ENCODE results near the gene ZC3H7B.

ZC3H7B gene

GRCh38 chr22:41264408-41264941 lies 36.9 kb upstream of the ZC3H7B start:
- no peak overlapping the region for H3K4me3 ChIP-seq (ENCODE audit: low read depth, low read length)
- peaks cover 78% of the 10 kb centered on the region for H3K36me3 ChIP-seq (ENCODE audit: control insufficient read depth, insufficient read depth, low read length)
- H3K27me3 ChIP-seq (ENCODE audit: control insufficient read depth, insufficient read depth, low read length) = no peaks in the 10 kb centered on the region
- no peaks in the 10 kb centered on the region for H3K4me1 ChIP-seq (ENCODE audit: control insufficient read depth, insufficient read depth, low read length)
- H3K9me3 ChIP-seq (ENCODE audit: control insufficient read depth, insufficient read depth, low read length) = no peaks in the 10 kb centered on the region
- no peak overlapping the region for H3K9ac ChIP-seq (ENCODE audit: low read depth, low read length)

- no peak overlapping the region for H3K4me3 ChIP-seq (ENCODE audit: low read depth, low read length)
- H3K4me1 ChIP-seq (ENCODE audit: control insufficient read depth, insufficient read depth, low read length) = no peaks in the 10 kb centered on the region
- no peaks in the 10 kb centered on the region for H3K27me3 ChIP-seq (ENCODE audit: control insufficient read depth, insufficient read depth, low read length)
- H3K9ac ChIP-seq (ENCODE audit: low read depth, low read length) = no peak overlapping the region
- no peaks in the 10 kb centered on the region for H3K9me3 ChIP-seq (ENCODE audit: control insufficient read depth, insufficient read depth, low read length)
- H3K36me3 ChIP-seq (ENCODE audit: control insufficient read depth, insufficient read depth, low read length) = peaks cover 79% of the 10 kb centered on the region
These were observed 33.4 kb upstream of the ZC3H7B start for GRCh38 chr22:41267958-41268357.

GRCh38 chr22:41271787-41272186 lies 29.5 kb upstream of the ZC3H7B start:
- Histone ChIP-seq H3K4me3 (ENCODE audit: low read depth, low read length) (no peak overlapping the region), H3K4me1 (ENCODE audit: control insufficient read depth, insufficient read depth, low read length) (no peaks in the 10 kb centered on the region), H3K9ac (ENCODE audit: low read depth, low read length) (no peak overlapping the region), H3K27me3 (ENCODE audit: control insufficient read depth, insufficient read depth, low read length) (no peaks in the 10 kb centered on the region), H3K36me3 (ENCODE audit: control insufficient read depth, insufficient read depth, low read length) (peaks cover 72% of the 10 kb centered on the region), H3K9me3 (ENCODE audit: control insufficient read depth, insufficient read depth, low read length) (no peaks in the 10 kb centered on the region)

GRCh38 chr22:41273128-41273527 lies 28.2 kb upstream of the ZC3H7B start:
- Histone ChIP-seq H3K9me3 (ENCODE audit: control insufficient read depth, insufficient read depth, low read length) (no peaks in the 10 kb centered on the region), H3K36me3 (ENCODE audit: control insufficient read depth, insufficient read depth, low read length) (peaks cover 62% of the 10 kb centered on the region), H3K9ac (ENCODE audit: low read depth, low read length) (no peak overlapping the region), H3K4me3 (ENCODE audit: low read depth, low read length) (no peak overlapping the region), H3K27me3 (ENCODE audit: control insufficient read depth, insufficient read depth, low read length) (no peaks in the 10 kb centered on the region), H3K4me1 (ENCODE audit: control insufficient read depth, insufficient read depth, low read length) (no peaks in the 10 kb centered on the region)

- Histone ChIP-seq H3K27me3 (ENCODE audit: control insufficient read depth, insufficient read depth, low read length) (no peaks in the 10 kb centered on the region), H3K36me3 (ENCODE audit: control insufficient read depth, insufficient read depth, low read length) (peaks cover 46% of the 10 kb centered on the region), H3K4me1 (ENCODE audit: control insufficient read depth, insufficient read depth, low read length) (no peaks in the 10 kb centered on the region), H3K9me3 (ENCODE audit: control insufficient read depth, insufficient read depth, low read length) (no peaks in the 10 kb centered on the region), H3K4me3 (ENCODE audit: low read depth, low read length) (no peak overlapping the region), H3K9ac (ENCODE audit: low read depth, low read length) (no peak overlapping the region)
These were observed 26.5 kb upstream of the ZC3H7B start for GRCh38 chr22:41274856-41275255.

- Histone ChIP-seq H3K9me3 (ENCODE audit: control insufficient read depth, insufficient read depth, low read length) (no peaks in the 10 kb centered on the region), H3K4me3 (ENCODE audit: low read depth, low read length) (no peak overlapping the region), H3K27me3 (ENCODE audit: control insufficient read depth, insufficient read depth, low read length) (no peaks in the 10 kb centered on the region), H3K9ac (ENCODE audit: low read depth, low read length) (no peak overlapping the region), H3K36me3 (ENCODE audit: control insufficient read depth, insufficient read depth, low read length) (peaks cover 36% of the 10 kb centered on the region), H3K4me1 (ENCODE audit: control insufficient read depth, insufficient read depth, low read length) (no peaks in the 10 kb centered on the region)
These were observed 21.3 kb upstream of the ZC3H7B start for GRCh38 chr22:41280065-41280464.

GRCh38 chr22:41280854-41281253 lies 20.5 kb upstream of the ZC3H7B start:
- no peaks in the 10 kb centered on the region for H3K4me1 ChIP-seq (ENCODE audit: control insufficient read depth, insufficient read depth, low read length)
- no peaks in the 10 kb centered on the region for H3K27me3 ChIP-seq (ENCODE audit: control insufficient read depth, insufficient read depth, low read length)
- H3K9ac ChIP-seq (ENCODE audit: low read depth, low read length) = no peak overlapping the region
- peaks cover 36% of the 10 kb centered on the region for H3K36me3 ChIP-seq (ENCODE audit: control insufficient read depth, insufficient read depth, low read length)
- no peak overlapping the region for H3K4me3 ChIP-seq (ENCODE audit: low read depth, low read length)
- no peaks in the 10 kb centered on the region for H3K9me3 ChIP-seq (ENCODE audit: control insufficient read depth, insufficient read depth, low read length)

- Histone ChIP-seq H3K4me1 (ENCODE audit: control insufficient read depth, insufficient read depth, low read length) (no peaks in the 10 kb centered on the region), H3K27me3 (ENCODE audit: control insufficient read depth, insufficient read depth, low read length) (no peaks in the 10 kb centered on the region), H3K9me3 (ENCODE audit: control insufficient read depth, insufficient read depth, low read length) (no peaks in the 10 kb centered on the region), H3K36me3 (ENCODE audit: control insufficient read depth, insufficient read depth, low read length) (peaks cover 33% of the 10 kb centered on the region), H3K4me3 (ENCODE audit: low read depth, low read length) (peak overlapping the region; percentile 86), H3K9ac (ENCODE audit: low read depth, low read length) (no peak overlapping the region)
These were observed 16.9 kb upstream of the ZC3H7B start for GRCh38 chr22:41284465-41284864.

- H3K4me3 ChIP-seq (ENCODE audit: low read depth, low read length) = peak overlapping the region; percentile 86
- H3K27me3 ChIP-seq (ENCODE audit: control insufficient read depth, insufficient read depth, low read length) = no peaks in the 10 kb centered on the region
- peaks cover 26% of the 10 kb centered on the region for H3K36me3 ChIP-seq (ENCODE audit: control insufficient read depth, insufficient read depth, low read length)
- H3K4me1 ChIP-seq (ENCODE audit: control insufficient read depth, insufficient read depth, low read length) = peaks cover 2% of the 10 kb centered on the region
- H3K9ac ChIP-seq (ENCODE audit: low read depth, low read length) = peak overlapping the region; percentile 84
- no peaks in the 10 kb centered on the region for H3K9me3 ChIP-seq (ENCODE audit: control insufficient read depth, insufficient read depth, low read length)
These were observed 15.9 kb upstream of the ZC3H7B start for GRCh38 chr22:41285441-41285819.

- Histone ChIP-seq H3K4me3 (ENCODE audit: low read depth, low read length) (peak within 1 kb of the TSS; percentile 86), H3K27me3 (ENCODE audit: control insufficient read depth, insufficient read depth, low read length) (no peaks in the 10 kb centered on the region), H3K9me3 (ENCODE audit: control insufficient read depth, insufficient read depth, low read length) (no peaks in the 10 kb centered on the region), H3K36me3 (ENCODE audit: control insufficient read depth, insufficient read depth, low read length) (peaks cover 20% of the 10 kb centered on the region), H3K4me1 (ENCODE audit: control insufficient read depth, insufficient read depth, low read length) (peaks cover 5% of the 10 kb centered on the region), H3K9ac (ENCODE audit: low read depth, low read length) (peak within 1 kb of the TSS; percentile 84)
These were observed 15.3 kb upstream of the ZC3H7B start, which contains the start of gene RANGAP1 for GRCh38 chr22:41285820-41286638. RANGAP1 (minus strand) TSS chr22:41286187; CDS start chr22:41281044, 5,143 bp downstream.

- H3K9ac ChIP-seq (ENCODE audit: low read depth, low read length) = no peak overlapping the region
- no peaks in the 10 kb centered on the region for H3K27me3 ChIP-seq (ENCODE audit: control insufficient read depth, insufficient read depth, low read length)
- H3K36me3 ChIP-seq (ENCODE audit: control insufficient read depth, insufficient read depth, low read length) = peaks cover 14% of the 10 kb centered on the region
- H3K4me3 ChIP-seq (ENCODE audit: low read depth, low read length) = peak overlapping the region; percentile 50
- H3K9me3 ChIP-seq (ENCODE audit: control insufficient read depth, insufficient read depth, low read length) = no peaks in the 10 kb centered on the region
- peaks cover 6% of the 10 kb centered on the region for H3K4me1 ChIP-seq (ENCODE audit: control insufficient read depth, insufficient read depth, low read length)
These were observed 14.7 kb upstream of the ZC3H7B start for GRCh38 chr22:41286639-41287091.
